NCI-H1694 treated with DMSO at 0.1 percent for 48 hours (cell line): ENCODE measurements around the gene HAVCR2.

Source experiments
- DNase-seq: peaks from one replicate; lab custom pipeline; 2025; lab: John Stamatoyannopoulos, UW

HAVCR2 gene

GRCh38 chr5:157045601-157046000 lies 63.2 kb downstream of the HAVCR2 start:
- DNase-seq = no peak

- DNase-seq = no peak
Observed at GRCh38 chr5:157038568-157039187, 70.2 kb downstream of the HAVCR2 start.
